ENCODE results near the gene FAM229A.

The FAM229A gene

DNA sequence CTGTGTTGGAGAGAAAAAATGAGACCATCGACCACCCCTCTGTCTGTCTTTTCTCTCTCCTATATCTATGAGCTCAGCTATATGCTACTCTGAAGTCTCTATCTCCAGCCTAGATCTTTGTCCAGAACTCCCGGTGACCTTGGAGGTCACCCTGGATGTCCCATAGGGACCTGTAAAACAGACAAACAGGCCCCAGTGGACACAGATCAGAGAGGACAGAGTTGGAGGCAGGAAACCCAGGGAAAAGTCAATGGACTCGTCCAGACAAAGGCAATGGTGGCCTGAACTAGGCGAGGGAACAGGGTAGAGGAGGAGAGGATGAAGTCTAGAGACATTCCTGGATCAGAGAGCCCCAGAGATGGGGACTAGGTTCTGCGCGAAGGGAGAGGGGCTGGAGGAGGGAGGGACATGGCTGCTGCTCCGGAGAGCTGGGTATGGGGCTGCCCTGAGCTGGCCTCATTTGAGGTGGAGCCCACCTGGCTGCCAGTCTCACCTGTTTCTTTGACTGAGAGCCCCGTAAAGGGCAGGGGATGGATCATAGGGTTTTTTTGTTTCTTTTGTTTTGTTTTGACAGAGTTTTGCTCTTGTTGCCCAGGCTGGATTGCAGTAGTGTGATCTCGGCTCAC lies 15.6 kb downstream of the FAM229A start:
- DNase-seq = no peak

- no peak for DNase-seq
These were observed 16.9 kb downstream of the FAM229A start for GRCh38 chr1:32345289-32345827.

DNA sequence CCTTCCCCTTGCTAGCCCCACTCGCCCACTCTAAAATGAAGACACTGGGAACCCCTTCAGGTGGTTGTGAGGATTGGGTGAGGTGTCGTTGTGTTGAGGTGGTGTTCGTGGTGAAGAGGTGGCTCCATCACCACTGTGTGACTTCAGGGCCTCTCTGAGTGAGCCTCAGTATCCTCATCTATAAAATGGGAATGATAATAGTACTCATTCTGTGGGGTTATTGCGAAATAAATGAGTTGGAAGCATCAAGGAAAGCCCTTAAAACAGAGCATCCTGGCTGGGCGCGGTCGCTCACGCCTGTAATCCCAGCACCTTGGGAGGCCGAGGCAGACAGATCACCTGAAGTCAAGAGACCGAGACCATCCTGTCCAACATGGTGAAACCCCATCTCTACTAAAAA lies 19.6 kb downstream of the FAM229A start:
- DNase-seq = no peak

DNA sequence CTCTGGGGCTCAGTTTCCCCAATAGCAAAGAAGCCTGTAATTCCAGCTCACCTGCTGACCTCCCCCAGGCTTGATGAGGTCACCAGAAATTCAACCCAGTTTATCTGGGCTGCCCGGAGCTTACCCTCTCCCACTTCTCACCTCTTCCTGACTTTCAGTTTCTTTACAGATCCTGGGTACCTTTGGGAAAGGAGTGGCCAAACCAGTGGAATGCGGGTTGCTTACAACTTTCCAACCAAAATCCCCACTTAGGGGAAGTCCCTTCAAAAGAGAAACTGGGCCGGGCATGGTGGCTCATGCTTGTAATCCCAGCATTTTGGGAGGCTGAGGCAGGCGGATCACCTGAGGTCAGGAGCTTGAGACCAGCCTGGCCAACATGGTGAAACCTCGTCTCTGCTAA lies 20.3 kb downstream of the FAM229A start:
- DNase-seq = no peak

DNA sequence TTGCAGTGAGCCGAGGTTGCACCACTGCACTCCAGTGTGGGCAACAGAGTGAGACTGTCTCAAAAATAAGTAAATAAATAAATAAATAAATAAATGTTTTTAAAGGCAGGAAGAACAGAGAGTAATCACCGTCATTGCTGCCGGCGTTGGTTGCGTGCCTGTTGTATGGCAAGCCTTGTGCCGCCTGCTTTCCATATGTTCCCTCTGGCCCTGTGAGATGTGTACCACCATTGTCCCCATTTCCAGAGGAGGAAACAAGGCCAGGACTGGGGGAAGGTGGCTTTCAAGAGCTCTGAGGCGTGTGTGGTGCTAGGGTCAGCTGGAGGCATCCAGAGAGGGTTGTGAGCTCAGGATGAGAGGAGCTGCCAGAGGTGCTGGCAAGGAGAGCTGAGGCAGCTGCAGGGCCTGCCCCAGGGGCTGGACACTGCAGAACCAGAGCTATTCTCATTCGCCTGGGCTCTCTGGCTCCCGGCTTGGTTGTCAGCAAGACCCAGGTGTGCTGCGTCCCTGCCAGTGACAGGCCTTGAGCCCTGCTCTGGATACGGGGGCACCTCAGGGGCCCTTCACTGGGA lies 21.0 kb downstream of the FAM229A start:
- no peak for DNase-seq

- DNase-seq = no peak
These were observed 22.8 kb downstream of the FAM229A start for GRCh38 chr1:32339363-32339978.

DNA sequence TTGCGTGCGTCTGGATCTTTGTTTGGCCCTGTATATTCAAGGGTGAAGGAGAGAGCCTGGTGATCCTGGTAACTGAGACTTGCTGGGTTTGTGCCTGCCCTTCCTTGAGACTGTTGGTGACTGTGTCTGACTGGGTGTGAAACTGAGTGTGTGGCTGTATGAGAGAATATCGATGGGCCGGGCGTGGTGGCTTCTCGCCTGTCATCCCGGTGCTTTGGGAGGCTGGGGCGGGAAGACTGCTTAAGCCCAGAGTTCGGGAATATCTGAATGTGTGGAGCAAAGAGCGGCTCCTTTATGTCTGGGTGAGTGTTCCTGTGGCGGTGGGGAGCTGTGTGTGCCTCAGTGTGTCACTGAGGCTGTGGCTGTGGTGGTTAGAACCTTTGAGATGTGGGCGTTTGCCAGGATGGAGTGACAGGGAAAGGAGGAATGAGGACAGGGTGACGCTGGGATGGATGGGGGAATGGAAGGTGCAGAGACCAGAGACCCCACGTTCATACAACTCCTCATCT lies 23.6 kb downstream of the FAM229A start:
- no peak for DNase-seq

DNA sequence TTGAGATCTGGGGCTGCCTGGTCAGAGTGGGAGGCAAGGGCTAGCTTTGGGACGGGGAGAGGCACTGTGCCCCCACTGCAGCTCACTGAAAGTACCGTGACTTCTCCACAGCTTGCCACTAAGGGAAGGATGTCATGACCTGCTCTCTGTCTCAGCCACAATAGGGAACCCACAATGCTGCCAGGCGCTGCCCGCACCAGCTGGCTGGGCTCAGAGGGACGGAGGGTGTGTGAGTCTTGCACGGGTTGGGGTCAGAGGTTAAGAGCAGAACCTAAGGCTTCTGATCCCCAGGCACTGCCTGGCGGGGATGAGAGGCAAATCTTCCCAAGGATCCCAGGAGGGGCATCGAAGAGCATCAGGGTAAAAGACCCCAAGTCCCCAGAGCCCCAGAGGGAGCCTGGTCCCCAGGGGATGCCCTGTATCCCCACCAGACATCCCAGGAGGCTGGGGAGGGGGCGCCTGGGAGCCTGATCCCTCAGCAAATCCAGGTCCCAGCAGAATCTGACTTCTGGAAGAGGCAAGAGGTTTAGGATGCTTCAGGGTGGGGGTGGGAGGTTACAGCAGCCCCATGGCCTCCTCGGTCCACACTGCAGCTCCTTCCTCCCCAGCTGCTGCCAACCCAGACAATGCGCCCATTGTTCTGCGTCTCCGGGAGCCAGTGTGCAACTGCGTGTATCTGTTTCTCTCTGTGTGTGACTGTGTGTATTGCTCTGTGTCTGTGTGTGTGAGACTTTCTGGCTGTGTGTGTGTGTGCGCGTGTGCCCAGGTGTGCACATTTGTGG lies 24.2 kb downstream of the FAM229A start:
- peak; percentile 75 for DNase-seq

GRCh38 chr1:32336963-32337675 lies 25.2 kb downstream of the FAM229A start:
- peak; percentile 35 for DNase-seq

GRCh38 chr1:32336591-32336932 lies 25.7 kb downstream of the FAM229A start:
- no peak for DNase-seq

- peak; percentile 89 for DNase-seq
These were observed 26.3 kb downstream of the FAM229A start, which contains the start of gene MARCKSL1 for GRCh38 chr1:32335790-32336590. MARCKSL1 (minus strand) TSS chr1:32336233; CDS start chr1:32336033, 200 bp downstream.

GRCh38 chr1:32335535-32335789 lies 26.8 kb downstream of the FAM229A start:
- DNase-seq = no peak

DNA sequence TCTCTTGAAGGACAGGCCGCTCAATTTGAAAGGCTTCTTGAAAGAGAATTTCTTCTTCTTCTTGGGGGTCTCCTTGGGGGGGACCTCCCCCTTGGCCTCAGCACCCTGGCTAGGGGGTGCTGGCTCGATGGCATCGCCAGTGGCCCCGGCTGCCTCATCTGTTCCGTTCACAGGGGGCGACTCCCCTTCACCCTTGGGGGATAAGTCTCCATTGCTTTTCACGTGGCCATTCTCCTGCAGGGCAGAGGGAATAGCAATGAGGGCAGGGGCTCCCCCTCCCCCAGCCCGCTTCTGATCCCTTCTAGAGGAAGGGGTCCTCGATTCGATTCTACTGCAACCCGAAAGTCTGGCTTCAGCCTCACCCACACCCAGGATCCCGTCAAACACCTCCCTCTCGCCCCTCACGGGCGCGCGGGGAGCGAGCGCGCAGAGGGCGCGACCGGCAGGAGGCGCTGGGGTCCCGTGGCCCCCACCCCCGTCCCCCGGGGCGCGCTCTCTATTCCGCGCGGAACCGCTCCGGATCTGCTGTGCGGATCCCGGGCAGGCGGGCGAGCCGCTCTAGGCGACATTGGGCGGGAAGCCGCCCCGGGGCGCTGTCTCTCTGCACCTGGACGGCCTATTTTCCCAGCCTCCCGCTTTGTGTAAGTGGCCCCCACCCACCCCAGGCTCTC lies 27.3 kb downstream of the FAM229A start:
- peak; percentile 68 for DNase-seq

DNA sequence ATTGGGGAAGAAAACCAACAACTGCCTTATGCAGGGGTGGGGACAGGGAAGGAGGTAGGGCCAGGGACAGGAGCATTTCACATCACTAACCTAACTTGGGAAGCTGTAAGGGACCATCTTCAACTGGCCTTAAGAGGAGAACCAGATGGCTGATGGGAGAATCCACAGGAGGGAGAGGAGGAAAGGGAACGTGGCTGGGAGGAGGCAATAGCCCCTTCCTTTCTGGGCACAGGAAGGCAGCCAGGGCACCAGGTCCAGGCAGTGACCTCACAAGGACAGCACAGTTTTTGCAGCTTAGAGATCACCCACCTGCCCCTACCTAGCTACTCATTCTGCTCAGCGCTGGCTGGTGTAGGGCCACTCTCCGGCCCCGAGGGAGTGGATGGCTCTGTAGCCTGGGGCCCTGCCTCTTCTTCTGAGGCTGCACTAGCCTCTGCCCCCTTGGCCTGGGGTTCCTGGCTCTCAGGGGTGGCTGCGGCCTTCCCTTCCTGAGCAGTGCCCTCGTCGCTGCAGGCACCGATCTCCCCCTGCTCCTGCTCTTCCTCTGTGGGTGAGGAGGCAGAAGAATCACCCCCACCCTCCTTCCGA lies 27.9 kb downstream of the FAM229A start:
- DNase-seq = no peak

DNA sequence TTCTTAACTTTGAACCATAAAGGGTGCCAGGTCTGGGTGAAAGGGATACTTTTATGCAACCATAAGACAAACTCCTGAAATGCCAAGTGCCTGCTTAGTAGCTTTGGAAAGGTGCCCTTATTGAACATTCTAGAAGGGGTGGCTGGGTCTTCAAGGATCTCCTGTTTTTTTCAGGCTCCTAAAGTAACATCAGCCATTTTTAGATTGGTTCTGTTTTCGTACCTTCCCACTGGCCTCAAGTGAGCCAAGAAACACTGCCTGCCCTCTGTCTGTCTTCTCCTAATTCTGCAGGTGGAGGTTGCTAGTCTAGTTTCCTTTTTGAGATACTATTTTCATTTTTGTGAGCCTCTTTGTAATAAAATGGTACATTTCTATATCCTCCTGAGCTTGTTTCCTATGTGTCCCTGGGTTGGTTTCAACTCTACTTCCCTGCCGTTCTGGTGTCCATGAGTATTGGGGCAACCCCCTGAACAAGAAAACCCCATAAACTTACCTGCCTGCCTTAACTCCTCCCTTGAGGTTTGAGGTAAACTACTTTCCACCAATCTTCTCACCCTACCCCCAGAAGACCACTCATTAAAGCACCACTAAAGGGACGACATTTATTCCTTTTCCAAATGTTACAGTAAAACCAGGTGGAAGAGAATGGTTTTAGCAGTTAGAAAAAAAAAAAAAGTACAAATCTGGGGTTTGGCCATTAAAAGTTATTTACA lies 28.9 kb downstream of the FAM229A start:
- no peak for DNase-seq

GRCh38 chr1:32332290-32333079 lies 29.8 kb downstream of the FAM229A start:
- DNase-seq = no peak

DNA sequence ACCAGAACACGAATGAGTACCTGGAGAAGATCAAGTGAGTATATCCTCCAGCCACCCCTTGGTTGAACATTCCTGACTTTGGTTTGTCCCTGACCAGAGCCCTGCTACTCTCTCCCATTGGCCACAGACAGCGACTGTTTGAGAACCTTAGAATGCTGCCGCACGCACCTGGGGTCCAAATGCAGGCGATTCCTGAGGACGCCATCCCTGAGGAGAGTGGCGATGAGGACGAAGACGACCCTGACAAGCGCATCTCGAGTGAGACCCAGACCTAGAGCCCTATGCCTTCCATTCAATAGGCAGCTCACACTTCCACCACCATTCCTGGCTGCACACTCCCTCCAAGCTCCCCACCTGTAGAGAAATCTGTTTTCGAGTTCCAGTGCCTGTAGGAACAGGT lies 30.7 kb downstream of the FAM229A start:
- DNase-seq = no peak

GRCh38 chr1:32330558-32331151 lies 31.6 kb downstream of the FAM229A start:
- DNase-seq = no peak

- no peak for DNase-seq
These were observed 32.3 kb downstream of the FAM229A start for GRCh38 chr1:32329931-32330466.
